Mesenchymal stem cell (in vitro differentiated cells and primary cell): Measurements from ENCODE around the gene MNAT1.
A peak's percentile ranks its signal among the peaks of the same experiment; 100 is the strongest.
"Not testable (repeated sequence)": the region's sequence is repeated elsewhere in the genome, so short reads cannot be mapped to it uniquely, and the experiment has no call there.

Experiments used
- DNase-seq: peaks from one replicate; pipeline ENCODE4 v3.0.0-alpha.2; 2013
- H2AFZ ChIP-seq: one replicate; pipeline ENCODE4 v1.6.1; 2013; ENCODE audit warnings: low read depth, mild to moderate bottlenecking, control low read depth, inconsistent platforms, low read length, moderate library complexity
- H2AK5ac ChIP-seq: 2 replicates; pipeline ENCODE4 v1.6.1; 2013; ENCODE audit warnings: low read length, moderate library complexity, mild to moderate bottlenecking, inconsistent platforms; ENCODE audit not compliant: severe bottlenecking
- H2BK120ac ChIP-seq: one replicate; pipeline ENCODE4 v1.6.1; 2013; ENCODE audit warnings: low read depth, mild to moderate bottlenecking, inconsistent platforms, low read length, moderate library complexity
- H2BK12ac ChIP-seq, 2 experiments: one replicate each; pipeline ENCODE4 v1.6.1; 2013; ENCODE audit warnings: inconsistent platforms in 2 of 2, low read length in 2 of 2, mild to moderate bottlenecking in 2 of 2, moderate library complexity in 2 of 2, control low read depth in 1 of 2
- H2BK15ac ChIP-seq: one replicate; pipeline ENCODE4 v1.6.1; 2013; ENCODE audit warnings: mild to moderate bottlenecking, low read depth, inconsistent platforms; ENCODE audit not compliant: poor library complexity, severe bottlenecking
- H2BK5ac ChIP-seq: 2 replicates; pipeline ENCODE4 v1.6.1; 2013; ENCODE audit warnings: low read depth, mild to moderate bottlenecking, low read length, control low read depth, inconsistent platforms; ENCODE audit not compliant: poor library complexity, severe bottlenecking
- H3K14ac ChIP-seq, 2 experiments: one replicate each; pipeline ENCODE4 v1.6.1; 2013; ENCODE audit warnings: inconsistent platforms in 2 of 2, low read length in 2 of 2, control low read depth in 1 of 2, mild to moderate bottlenecking in 1 of 2, moderate library complexity in 1 of 2
- H3K18ac ChIP-seq, 2 experiments: one replicate each; pipeline ENCODE4 v1.6.1; 2013; ENCODE audit warnings: inconsistent platforms in 2 of 2, low read length in 2 of 2, control low read depth in 1 of 2, low read depth in 1 of 2, mild to moderate bottlenecking in 1 of 2
- H3K23ac ChIP-seq, 2 experiments: one replicate each; pipeline ENCODE4 v1.6.1; 2013; ENCODE audit warnings: inconsistent platforms in 2 of 2, low read length in 2 of 2, mild to moderate bottlenecking in 2 of 2, moderate library complexity in 2 of 2, control low read depth in 1 of 2
- H3K27ac ChIP-seq: 2 replicates; pipeline ENCODE4 v1.5.1; 2013; ENCODE audit warnings: mild to moderate bottlenecking, moderate library complexity, low read length, control low read depth, inconsistent platforms; ENCODE audit not compliant: poor library complexity, severe bottlenecking
- H3K27me3 ChIP-seq, 2 experiments: 2 replicates each; pipeline versions ENCODE4 v1.6.1 to v1.7.0; 2013; ENCODE audit warnings: low read length in 2 of 2, mild to moderate bottlenecking in 2 of 2, moderate library complexity in 2 of 2, control low read depth in 1 of 2, inconsistent platforms in 1 of 2; ENCODE audit not compliant: control insufficient read depth in 1 of 2, insufficient read depth in 1 of 2
- H3K36me3 ChIP-seq, 2 experiments: 2 replicates each; pipeline versions ENCODE4 v1.6.1 to v1.7.0; 2013; ENCODE audit warnings: low read length in 2 of 2, control low read depth in 1 of 2, inconsistent platforms in 1 of 2, low read depth in 1 of 2, mild to moderate bottlenecking in 1 of 2; ENCODE audit not compliant: insufficient read depth in 2 of 2, control insufficient read depth in 1 of 2
- H3K4ac ChIP-seq, 2 experiments: one replicate each; pipeline ENCODE4 v1.6.1; 2013; ENCODE audit warnings: inconsistent platforms in 2 of 2, low read length in 2 of 2, mild to moderate bottlenecking in 2 of 2, moderate library complexity in 2 of 2, control low read depth in 1 of 2, low read depth in 1 of 2
- H3K4me1 ChIP-seq: 2 replicates; pipeline ENCODE4 v1.6.1; 2013; ENCODE audit warnings: low read depth, low read length, control low read depth; ENCODE audit not compliant: control insufficient read depth, insufficient read depth
- H3K4me2 ChIP-seq: 2 replicates; pipeline ENCODE4 v1.6.1; 2013; ENCODE audit warnings: low read length, mild to moderate bottlenecking, inconsistent platforms; ENCODE audit not compliant: poor library complexity, severe bottlenecking
- H3K4me3 ChIP-seq, 2 experiments: 2 replicates each; pipeline versions ENCODE4 v1.5.1 to v1.7.0; 2013; ENCODE audit warnings: low read length in 2 of 2, mild to moderate bottlenecking in 2 of 2, control low read depth in 1 of 2, low read depth in 1 of 2; ENCODE audit not compliant: insufficient read depth in 1 of 2
- H3K79me1 ChIP-seq: replicated peaks from 2 replicates; pipeline ENCODE4 v1.6.1; 2013; ENCODE audit warnings: mild to moderate bottlenecking, control low read depth, low read length, inconsistent platforms; ENCODE audit not compliant: poor library complexity, severe bottlenecking
- H3K9ac ChIP-seq: 2 replicates; pipeline ENCODE4 v1.7.0; 2013; ENCODE audit warnings: mild to moderate bottlenecking, low read length, moderate library complexity
- H3K9me3 ChIP-seq: 2 replicates; pipeline ENCODE4 v1.7.0; 2013; ENCODE audit warnings: mild to moderate bottlenecking, low read length; ENCODE audit not compliant: control insufficient read depth
- H4K8ac ChIP-seq: one replicate; pipeline ENCODE4 v1.6.1; 2013; ENCODE audit warnings: inconsistent platforms, mild to moderate bottlenecking, low read length, moderate library complexity
- H4K91ac ChIP-seq: one replicate; pipeline ENCODE4 v1.6.1; 2013; ENCODE audit warnings: mild to moderate bottlenecking, low read length, inconsistent platforms
- WGBS: methylation state at CpG from one replicate; pipeline ENCODE4 v1.1.7; 2013; ENCODE audit warnings: mixed read lengths; 5-methylcytosine and 5-hydroxymethylcytosine counted together

The MNAT1 gene

GRCh38 chr14:60775296-60775695 lies 40.7 kb downstream of the MNAT1 start:
- Histone ChIP-seq H2AFZ (no peak overlapping the region), H3K79me1 (peaks cover 15% of the 10 kb centered on the region), H2BK15ac (no peak overlapping the region), H2BK120ac (no peak overlapping the region), H3K27me3 (no peaks in the 10 kb centered on the region), H3K14ac (no peak overlapping the region), H2BK12ac (no peak overlapping the region), H4K91ac (no peak overlapping the region), H3K36me3 (no peaks in the 10 kb centered on the region), H2AK5ac (no peak overlapping the region), H2BK5ac (no peak overlapping the region), H3K27ac (peak overlapping the region; percentile 64), H3K4me1 (no peaks in the 10 kb centered on the region), H3K9me3 (no peaks in the 10 kb centered on the region), H3K23ac (no peak overlapping the region), H3K4me2 (no peak overlapping the region), H3K18ac (no peak overlapping the region), H3K4me3 (no peak overlapping the region), H3K4ac (no peak overlapping the region), H3K9ac (no peak overlapping the region), H4K8ac (no peak overlapping the region)
- no peak for DNase-seq

DNA sequence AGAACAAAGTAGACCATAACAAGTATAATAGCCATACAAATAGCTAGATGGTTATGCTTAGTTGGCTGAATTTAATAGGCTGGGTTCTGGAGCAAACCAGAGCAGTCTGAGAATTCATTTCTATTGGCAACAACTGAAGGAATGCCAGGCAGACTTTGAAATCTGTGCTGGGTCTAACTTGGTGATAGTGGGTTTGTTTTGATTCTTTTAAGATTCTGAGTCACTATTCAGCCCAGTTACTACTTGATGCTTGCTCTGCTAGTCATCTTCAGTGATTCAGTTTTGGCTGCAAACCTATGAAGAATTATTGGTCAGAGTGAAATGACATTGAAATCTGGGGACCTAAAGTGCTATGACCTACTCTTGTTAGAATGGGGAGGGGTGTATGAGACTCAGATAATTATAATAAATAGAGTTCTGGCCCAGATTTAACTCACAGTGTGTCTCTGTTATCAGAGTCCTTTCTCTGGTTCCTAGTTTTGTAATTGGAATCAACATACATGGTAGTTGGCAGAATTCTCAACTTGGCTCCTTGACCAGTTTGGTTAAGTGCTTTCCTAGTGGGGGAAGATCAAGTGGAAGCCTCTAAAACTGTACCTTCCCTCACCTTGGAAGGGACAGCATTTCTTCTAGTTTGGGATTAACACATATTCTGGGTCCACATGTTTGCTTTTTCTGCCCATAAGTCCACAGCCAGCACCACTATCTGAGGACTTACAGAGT lies 43.5 kb downstream of the MNAT1 start:
- Histone ChIP-seq H2AFZ (no peak overlapping the region), H3K27me3 (no peaks in the 10 kb centered on the region)

GRCh38 chr14:60779745-60780514 lies 45.4 kb downstream of the MNAT1 start:
- DNase-seq, H4K8ac ChIP-seq, H3K9me3 ChIP-seq, H3K4me2 ChIP-seq, H3K4ac ChIP-seq, H2BK15ac ChIP-seq, H3K36me3 ChIP-seq, H3K23ac ChIP-seq, H3K4me1 ChIP-seq, H3K27ac ChIP-seq, H4K91ac ChIP-seq, H2BK5ac ChIP-seq, H3K9ac ChIP-seq, H2AFZ ChIP-seq, H3K14ac ChIP-seq, H2AK5ac ChIP-seq, H3K27me3 ChIP-seq, H2BK120ac ChIP-seq, H2BK12ac ChIP-seq, H3K18ac ChIP-seq: not testable (repeated sequence)
- 98% methylated on average over 17 of the region's 18 CpGs for WGBS
- Histone ChIP-seq H3K4me3 (peak overlapping the region in 1 of 2 experiments; percentile 4), H3K79me1 (peaks cover 12% of the 10 kb centered on the region)

More for the DNA sequence above, 43.5 kb downstream of the MNAT1 start:
- Histone ChIP-seq H3K36me3 (no peaks in the 10 kb centered on the region), H4K91ac (no peak overlapping the region), H3K9ac (peak overlapping the region; percentile 36), H3K14ac (no peak overlapping the region), H2BK5ac (no peak overlapping the region), H2BK120ac (no peak overlapping the region), H3K18ac (no peak overlapping the region), H2BK15ac (no peak overlapping the region), H4K8ac (no peak overlapping the region), H3K23ac (no peak overlapping the region), H3K9me3 (no peaks in the 10 kb centered on the region), H3K79me1 (peaks cover 12% of the 10 kb centered on the region), H3K4ac (no peak overlapping the region), H2BK12ac (no peak overlapping the region), H3K4me1 (no peaks in the 10 kb centered on the region), H3K4me3 (peak overlapping the region in 1 of 2 experiments; percentile 25), H2AK5ac (no peak overlapping the region), H3K4me2 (no peak overlapping the region), H3K27ac (peak overlapping the region; percentile 47)
- peak; percentile 15 for DNase-seq

DNA sequence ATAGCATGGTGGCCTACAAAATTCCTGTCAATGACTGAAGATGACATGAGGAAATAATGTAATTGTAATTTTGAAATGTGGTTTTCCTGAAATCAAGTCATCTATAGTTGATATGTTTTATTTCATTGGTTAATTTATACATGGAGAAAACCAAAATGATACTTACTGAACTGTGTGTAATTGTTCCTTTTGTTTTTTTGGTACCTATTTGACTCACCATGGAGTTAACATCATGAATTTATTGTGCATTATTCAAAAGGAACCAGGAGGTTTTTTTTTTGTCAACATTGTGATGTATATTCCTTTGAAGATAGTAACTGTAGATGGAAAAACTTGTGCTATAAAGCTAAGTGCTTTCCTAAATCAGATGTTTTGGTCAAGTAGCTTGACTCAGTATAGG lies 46.0 kb downstream of the MNAT1 start:
- H2AFZ ChIP-seq, H2BK12ac ChIP-seq, H3K4me2 ChIP-seq, H2AK5ac ChIP-seq, H3K18ac ChIP-seq, H4K91ac ChIP-seq, H3K36me3 ChIP-seq, H3K4me3 ChIP-seq, H3K23ac ChIP-seq, H3K27ac ChIP-seq, H4K8ac ChIP-seq, H3K9ac ChIP-seq, H3K14ac ChIP-seq, H3K27me3 ChIP-seq, H3K4ac ChIP-seq, H3K9me3 ChIP-seq, DNase-seq, H3K4me1 ChIP-seq, H2BK120ac ChIP-seq, H2BK5ac ChIP-seq, H2BK15ac ChIP-seq: not testable (repeated sequence)
- H3K79me1 ChIP-seq = peaks cover 12% of the 10 kb centered on the region
